Caco-2 (cell line): ENCODE measurements around the gene TRPM4. TPM values are rescaled to one million over a fixed set of nuclear protein-coding genes. Genes with fewer than 3 reads are reported as not detected.

Experiments
- BruUV-seq: library from RNA; stranded (reverse); fragments of 400-500 nt; replicated peaks from 2 replicates; lab custom pipeline; 2021; lab: Mats Ljungman, UMichigan
- CTCF ChIA-PET: fragments of 300-600 bp; sonication (Branson Sonifier 250); formaldehyde crosslinking; loops from one replicate; lab custom pipeline; 2022; ENCODE audit warnings: antibody characterized with exemption; lab: Charles Lee
- POLR2A ChIA-PET: fragments of 300-600 bp; sonication (Branson Sonifier 250); formaldehyde crosslinking; loops from one replicate; lab custom pipeline; 2022; ENCODE audit warnings: antibody characterized with exemption; lab: Charles Lee
- DNase-seq, 2 experiments: peaks; one replicate each; pipeline versions ENCODE4 v3.0.0 to v3.0.0-alpha.2; 2020 to 2022
- H3K27me3 ChIP-seq: replicated peaks from 2 replicates; pipeline ENCODE4 v1.6.0; 2011; ENCODE audit warnings: low read length; ENCODE audit not compliant: control insufficient read depth, insufficient read depth
- H3K36me3 ChIP-seq: 2 replicates; pipeline ENCODE4 v1.5.1; 2011; ENCODE audit warnings: low read length; ENCODE audit not compliant: control insufficient read depth, insufficient read depth
- H3K4me1 ChIP-seq: fragments of 250-450 bp; sonication (Bioruptor Pico); 2 replicates; pipeline ENCODE4 v1.5.1; 2020; ENCODE audit warnings: mild to moderate bottlenecking
- H3K4me3 ChIP-seq: 2 replicates; pipeline ENCODE4 v1.5.1; 2011; ENCODE audit warnings: low read depth, mild to moderate bottlenecking, control low read depth, low read length
- H3K9me3 ChIP-seq: fragments of 250-450 bp; sonication (Bioruptor Pico); 2 replicates; pipeline ENCODE4 v1.5.1; 2020; ENCODE audit warnings: mild to moderate bottlenecking, moderate library complexity
- H3K27ac Mint-ChIP-seq: one replicate; pipeline ENCODE4 v1.8.0; 2022; ENCODE audit warnings: mixed read lengths; ENCODE audit not compliant: unreplicated experiment
- H3K27me3 Mint-ChIP-seq: one replicate; pipeline ENCODE4 v1.8.0; 2022; ENCODE audit warnings: mixed read lengths; ENCODE audit not compliant: insufficient read depth, unreplicated experiment
- H3K36me3 Mint-ChIP-seq: one replicate; pipeline ENCODE4 v1.8.0; 2022; ENCODE audit warnings: mild to moderate bottlenecking, mixed read lengths; ENCODE audit not compliant: insufficient read depth, unreplicated experiment
- H3K4me1 Mint-ChIP-seq: one replicate; pipeline ENCODE4 v1.8.0; 2022; ENCODE audit warnings: low read depth, mixed read lengths; ENCODE audit not compliant: unreplicated experiment
- H3K4me3 Mint-ChIP-seq: one replicate; pipeline ENCODE4 v1.8.0; 2022; ENCODE audit warnings: mild to moderate bottlenecking, moderate library complexity, mixed read lengths; ENCODE audit not compliant: unreplicated experiment
- H3K9me3 Mint-ChIP-seq: one replicate; pipeline ENCODE4 v1.8.0; 2022; ENCODE audit warnings: mixed read lengths; ENCODE audit not compliant: unreplicated experiment
- intact Hi-C: fragments of 100-400 bp; cut with micrococcal nuclease; formaldehyde crosslinking; loops from one replicate; pipeline ENCODE4 v1.10.0; 2022; ENCODE audit not compliant: unreplicated experiment
- total RNA-seq: library from RNA; stranded (reverse); gene quantifications from 2 replicates; pipeline ENCODE4 v1.2.3, GENCODE V29; 2022
- TF ChIP-seq, protein P1 (sequence below), 2 experiments: fragments of 200-600 bp in 1 of 2; IDR thresholded peaks; 1 replicate in 1 of 2; 2 replicates in 1 of 2; pipeline versions ENCODE4 v1.5.1 to v1.8.0; 2011 to 2022; ENCODE audit warnings: antibody characterized with exemption in 1 of 2, control low read depth in 1 of 2, inconsistent platforms in 1 of 2, low read depth in 1 of 2, low read length in 1 of 2, mild to moderate bottlenecking in 1 of 2, moderate library complexity in 1 of 2; ENCODE audit not compliant: insufficient read depth in 1 of 2, severe bottlenecking in 1 of 2, unreplicated experiment in 1 of 2

The TRPM4 gene
- total RNA-seq, 1 experiment from 2014 or later: 27.8 TPM

DNA sequence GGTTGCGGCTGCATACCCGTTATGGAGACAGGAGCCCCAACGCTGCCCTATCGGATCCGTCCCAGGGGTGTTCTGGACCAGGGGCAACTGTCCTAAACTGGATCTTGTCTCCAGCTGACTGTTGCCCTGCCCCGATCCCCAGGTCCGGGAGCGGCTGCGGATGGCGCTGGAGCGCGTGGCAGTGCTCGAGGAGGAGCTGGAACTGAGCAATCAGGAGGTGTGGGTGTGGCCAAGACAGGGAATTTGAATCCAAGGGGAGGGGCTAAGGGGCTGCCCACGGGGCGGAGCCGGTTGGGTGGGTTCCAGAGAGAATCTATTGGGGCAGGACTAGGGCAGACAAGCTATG is 28.4 kb upstream of the TRPM4 start:
- Mint-ChIP-seq H3K4me1 (peaks cover 26% of the 10 kb centered on the region), H3K27ac (peak overlapping the region; percentile 80), H3K36me3 (peaks cover 28% of the 10 kb centered on the region), H3K4me3 (peak overlapping the region; percentile 85), H3K9me3 (peaks cover 7% of the 10 kb centered on the region), H3K27me3 (no peaks in the 10 kb centered on the region)
- Histone ChIP-seq H3K36me3 (peaks cover 2% of the 10 kb centered on the region; the same call in 1 of the 2 replicates), H3K4me3 (no peak overlapping the region), H3K4me1 (peaks cover 17% of the 10 kb centered on the region; the same call in 1 of the 2 replicates), H3K9me3 (no peaks in the 10 kb centered on the region), H3K27me3 (no peaks in the 10 kb centered on the region)
- TF ChIP-seq, protein P1, sequence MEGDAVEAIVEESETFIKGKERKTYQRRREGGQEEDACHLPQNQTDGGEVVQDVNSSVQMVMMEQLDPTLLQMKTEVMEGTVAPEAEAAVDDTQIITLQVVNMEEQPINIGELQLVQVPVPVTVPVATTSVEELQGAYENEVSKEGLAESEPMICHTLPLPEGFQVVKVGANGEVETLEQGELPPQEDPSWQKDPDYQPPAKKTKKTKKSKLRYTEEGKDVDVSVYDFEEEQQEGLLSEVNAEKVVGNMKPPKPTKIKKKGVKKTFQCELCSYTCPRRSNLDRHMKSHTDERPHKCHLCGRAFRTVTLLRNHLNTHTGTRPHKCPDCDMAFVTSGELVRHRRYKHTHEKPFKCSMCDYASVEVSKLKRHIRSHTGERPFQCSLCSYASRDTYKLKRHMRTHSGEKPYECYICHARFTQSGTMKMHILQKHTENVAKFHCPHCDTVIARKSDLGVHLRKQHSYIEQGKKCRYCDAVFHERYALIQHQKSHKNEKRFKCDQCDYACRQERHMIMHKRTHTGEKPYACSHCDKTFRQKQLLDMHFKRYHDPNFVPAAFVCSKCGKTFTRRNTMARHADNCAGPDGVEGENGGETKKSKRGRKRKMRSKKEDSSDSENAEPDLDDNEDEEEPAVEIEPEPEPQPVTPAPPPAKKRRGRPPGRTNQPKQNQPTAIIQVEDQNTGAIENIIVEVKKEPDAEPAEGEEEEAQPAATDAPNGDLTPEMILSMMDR (IDR thresholded peaks at IDR 0.05; ENCODE audit: insufficient read depth in 1 of 2, low read depth in 1 of 2, low read length in 1 of 2, severe bottlenecking in 1 of 2, unreplicated experiment in 1 of 2): no peak
- ChIA-PET CTCF (interaction anchor here (1.4 kb wide), 1 partner anchor 31 kb away, joined by 7 read pairs; no protein-coding TSS in a partner anchor), POLR2A (no interaction called here)
- intact Hi-C loops: no loop called here
- BruUV-seq: no TSS peak
- DNase-seq: peak in 1 of 2 experiments; percentile 64

DNA sequence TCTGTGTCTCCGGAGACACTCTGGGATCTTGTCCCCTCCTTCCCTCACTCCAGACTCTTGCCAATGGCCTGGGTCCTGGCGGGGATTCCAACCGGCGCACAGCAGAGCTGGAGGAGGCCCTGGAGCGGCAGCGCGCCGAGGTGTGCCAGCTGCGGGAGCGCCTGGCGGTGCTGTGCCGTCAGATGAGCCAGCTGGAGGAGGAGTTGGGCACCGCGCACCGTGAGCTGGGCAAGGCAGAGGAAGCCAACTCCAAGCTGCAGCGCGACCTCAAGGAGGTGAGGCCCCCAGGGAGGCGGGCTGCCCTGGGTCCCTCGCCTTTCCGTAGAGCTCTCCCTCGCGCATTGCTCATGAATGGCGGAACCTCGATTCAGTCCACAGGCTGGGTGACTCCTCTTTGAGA is 27.3 kb upstream of the TRPM4 start:
- peaks cover 2% of the 10 kb centered on the region; the same call in 1 of the 2 replicates for H3K36me3 ChIP-seq
- Mint-ChIP-seq H3K4me1 (peaks cover 20% of the 10 kb centered on the region), H3K36me3 (peaks cover 29% of the 10 kb centered on the region), H3K27me3 (no peaks in the 10 kb centered on the region), H3K9me3 (peaks cover 7% of the 10 kb centered on the region), H3K27ac (no peak overlapping the region), H3K4me3 (no peak overlapping the region)
- ChIA-PET POLR2A (no interaction called here), CTCF (interaction anchor here (0.7 to 1.4 kb wide), 2 partner anchors 33 to 126 kb away, joined by 3 to 7 read pairs; no protein-coding TSS in a partner anchor)
- intact Hi-C loops: no loop called here
- peaks cover 7% of the 10 kb centered on the region; the same call in 1 of the 2 replicates for H3K4me1 ChIP-seq
- no TSS peak for BruUV-seq
- H3K9me3 ChIP-seq: 0 out of 2 replicates have a peak, but pooled peaks cover 4% of the 10 kb centered on the region
- H3K4me3 ChIP-seq: no peak overlapping the region
- no peak for DNase-seq
- no peaks in the 10 kb centered on the region for H3K27me3 ChIP-seq
- TF ChIP-seq, protein P1 (IDR thresholded peaks at IDR 0.05; ENCODE audit: insufficient read depth in 1 of 2, low read depth in 1 of 2, low read length in 1 of 2, severe bottlenecking in 1 of 2, unreplicated experiment in 1 of 2): no peak

- H3K4me1 ChIP-seq: no peaks in the 10 kb centered on the region
- no peak overlapping the region for H3K4me3 Mint-ChIP-seq
- 0 out of 2 replicates have a peak, but pooled peaks cover 4% of the 10 kb centered on the region for H3K9me3 ChIP-seq
- peaks cover 2% of the 10 kb centered on the region; the same call in 1 of the 2 replicates for H3K36me3 ChIP-seq
- H3K4me1 Mint-ChIP-seq: peaks cover 14% of the 10 kb centered on the region
- intact Hi-C loops: no loop called here
- no peak overlapping the region for H3K27ac Mint-ChIP-seq
- peaks cover 32% of the 10 kb centered on the region for H3K36me3 Mint-ChIP-seq
- H3K9me3 Mint-ChIP-seq: peaks cover 7% of the 10 kb centered on the region
- DNase-seq: no peak
- H3K27me3 ChIP-seq: no peaks in the 10 kb centered on the region
- POLR2A ChIA-PET: interaction anchor here (0.8 kb wide), 1 partner anchor 7 kb away, joined by 3 read pairs; no protein-coding TSS in a partner anchor
- BruUV-seq: no TSS peak
- TF ChIP-seq, protein P1 (IDR thresholded peaks at IDR 0.05; ENCODE audit: insufficient read depth in 1 of 2, low read depth in 1 of 2, low read length in 1 of 2, severe bottlenecking in 1 of 2, unreplicated experiment in 1 of 2): no peak
- H3K27me3 Mint-ChIP-seq: no peaks in the 10 kb centered on the region
- no peak overlapping the region for H3K4me3 ChIP-seq
- CTCF ChIA-PET: no interaction called here
These were observed 24.5 kb upstream of the TRPM4 start for GRCh38 chr19:49132974-49133609.
